NCI-H1694 (cell line): Measurements from ENCODE around the gene TEX19.

Source experiments
- DNase-seq: peaks from one replicate; lab custom pipeline; 2025; lab: John Stamatoyannopoulos, UW

The TEX19 gene

DNA sequence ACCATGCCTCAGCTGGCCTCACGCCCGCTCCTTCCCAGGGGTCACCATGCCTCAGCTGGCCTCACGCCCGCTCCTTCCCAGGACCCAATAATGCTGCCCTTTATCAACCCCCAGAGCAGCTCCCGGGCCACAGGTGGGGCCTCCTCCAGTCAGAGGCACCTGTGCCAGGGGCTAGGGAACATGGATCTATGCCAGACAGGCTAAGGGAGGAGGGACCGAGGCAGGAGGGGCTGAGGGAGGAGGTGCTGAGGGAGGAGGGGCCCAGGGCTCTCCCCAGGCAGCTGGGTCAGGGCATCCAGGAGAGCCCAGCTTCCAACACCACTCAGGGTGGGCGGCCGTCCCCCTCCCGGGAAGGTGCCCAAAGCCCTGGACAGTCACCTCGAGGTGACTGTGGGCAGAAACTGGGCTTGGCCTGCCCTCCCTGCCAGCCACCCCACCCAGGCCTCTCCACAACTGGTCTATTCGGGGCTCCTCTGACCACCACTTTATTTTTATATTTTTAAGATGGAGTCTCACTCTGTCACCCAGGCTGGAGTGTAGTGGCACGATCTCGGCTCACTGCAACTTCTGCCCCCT lies 31.9 kb downstream of the TEX19 start:
- no peak for DNase-seq

DNA sequence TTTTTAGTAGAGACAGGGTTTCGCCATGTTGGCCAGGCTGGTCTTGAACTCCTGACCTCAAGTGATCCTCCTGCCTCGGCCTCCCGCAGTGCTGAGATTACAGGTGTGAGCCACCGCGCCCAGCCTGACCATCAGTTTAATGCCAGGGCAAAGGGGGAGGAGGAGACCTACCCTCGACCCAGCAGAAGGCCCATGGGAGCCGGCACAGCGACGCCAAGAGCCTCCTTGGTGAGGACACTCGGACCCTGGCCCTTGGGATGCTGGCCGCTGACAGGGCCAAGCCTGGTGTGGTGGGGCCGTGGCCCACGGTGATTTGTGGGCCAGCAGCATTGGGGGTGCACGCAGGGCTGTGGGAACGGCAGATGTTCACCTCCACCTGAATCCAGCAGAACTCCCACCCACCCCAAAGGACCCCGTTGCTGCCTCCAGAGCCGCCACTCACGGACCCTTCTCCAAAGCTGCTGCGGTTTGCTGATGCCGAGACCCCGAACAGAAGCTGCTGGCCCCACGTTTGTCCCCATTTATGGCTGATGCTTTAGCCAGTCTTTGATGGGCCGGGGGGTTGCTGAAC lies 32.5 kb downstream of the TEX19 start:
- DNase-seq, result no peak

- no peak for DNase-seq
Measured at GRCh38 chr17:82392209-82392920, 33.3 kb downstream of the TEX19 start.

- DNase-seq, result no peak
Measured at GRCh38 chr17:82392941-82393340, 33.9 kb downstream of the TEX19 start.

DNA sequence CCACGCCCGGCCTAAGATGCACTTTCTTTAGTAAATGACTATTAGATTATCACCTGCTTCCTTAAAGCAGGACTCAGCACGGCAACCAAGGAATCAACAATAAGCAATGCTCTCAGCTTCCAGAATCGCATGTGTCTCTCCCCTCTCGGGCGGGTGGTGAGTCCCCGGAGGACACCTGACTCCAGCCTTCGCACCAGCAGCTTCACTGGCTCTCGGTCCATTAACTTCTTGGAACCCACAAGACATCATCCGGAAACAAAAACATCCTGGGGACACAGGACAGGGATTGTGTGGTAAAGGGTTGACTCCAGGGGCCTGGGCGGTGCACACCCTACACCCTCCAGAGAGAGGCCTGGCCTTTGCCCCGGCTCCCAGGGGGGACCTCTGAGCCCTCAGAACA lies 35.2 kb downstream of the TEX19 start:
- DNase-seq, result no peak

GRCh38 chr17:82396601-82397435 lies 37.8 kb downstream of the TEX19 start:
- no peak for DNase-seq

- DNase-seq, result no peak
Measured at GRCh38 chr17:82397449-82398335, 38.6 kb downstream of the TEX19 start.

DNA sequence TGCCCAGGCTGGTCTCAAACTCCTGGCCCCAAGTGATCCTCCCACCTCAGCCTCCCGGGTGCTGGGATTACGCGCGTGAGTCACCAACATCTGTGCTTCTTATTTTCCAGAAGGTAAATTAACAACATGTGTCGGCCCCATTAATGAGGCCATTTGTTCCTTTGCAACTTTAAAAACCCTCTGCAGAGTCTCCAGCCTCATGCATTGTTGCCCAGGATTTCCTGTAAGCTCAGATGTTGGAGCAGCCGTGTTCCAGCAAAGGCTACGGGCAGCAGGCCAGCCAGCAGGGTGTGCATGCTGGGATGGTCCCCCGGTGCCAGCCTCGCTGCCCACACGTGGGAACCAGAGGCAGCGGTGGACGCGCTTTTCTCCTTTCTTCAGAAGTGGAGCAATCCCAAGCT lies 40.0 kb downstream of the TEX19 start:
- peak; percentile 98 for DNase-seq

- peak; percentile 43 for DNase-seq
Measured at GRCh38 chr17:82399601-82400101, 40.6 kb downstream of the TEX19 start.

DNA sequence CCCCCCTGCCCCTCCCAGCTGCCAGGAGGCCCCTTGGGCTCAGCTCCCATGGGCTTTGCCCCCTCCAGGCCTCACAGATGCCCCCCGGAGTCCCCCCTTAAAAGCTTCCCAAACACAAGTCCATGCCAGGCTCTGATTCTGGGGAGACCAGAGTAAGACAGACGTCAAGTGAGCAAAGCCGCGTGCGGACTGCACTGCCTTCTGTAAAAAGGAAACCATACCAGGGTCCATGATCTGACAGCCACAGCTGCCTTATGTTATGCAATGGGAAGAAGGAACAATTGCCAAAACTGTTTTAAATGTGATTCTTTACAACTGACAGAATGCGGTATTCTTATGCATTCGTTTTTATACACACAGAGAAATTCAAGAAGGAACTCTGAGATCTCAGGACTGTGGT lies 41.2 kb downstream of the TEX19 start:
- DNase-seq, result no peak

DNA sequence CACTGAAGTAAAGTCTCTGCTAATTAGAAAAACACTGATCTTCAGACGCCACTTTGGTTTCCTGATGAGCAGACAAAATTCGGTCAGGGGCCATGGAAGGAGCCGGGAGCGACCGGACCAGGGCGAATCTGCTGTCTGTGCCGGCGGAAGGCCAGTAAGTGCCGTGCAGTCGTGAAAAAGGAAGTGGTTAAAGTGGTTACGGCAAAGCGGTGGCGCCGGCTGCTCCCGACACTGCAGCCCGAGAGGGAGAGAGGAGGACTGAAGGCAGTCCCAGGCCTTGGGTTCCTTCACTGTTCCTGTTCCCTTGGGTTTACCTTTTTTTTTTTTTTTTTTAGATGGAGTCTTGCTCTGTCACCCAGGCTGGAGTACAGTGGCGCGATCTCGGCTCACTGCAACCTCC lies 41.8 kb downstream of the TEX19 start:
- DNase-seq, result no peak

DNA sequence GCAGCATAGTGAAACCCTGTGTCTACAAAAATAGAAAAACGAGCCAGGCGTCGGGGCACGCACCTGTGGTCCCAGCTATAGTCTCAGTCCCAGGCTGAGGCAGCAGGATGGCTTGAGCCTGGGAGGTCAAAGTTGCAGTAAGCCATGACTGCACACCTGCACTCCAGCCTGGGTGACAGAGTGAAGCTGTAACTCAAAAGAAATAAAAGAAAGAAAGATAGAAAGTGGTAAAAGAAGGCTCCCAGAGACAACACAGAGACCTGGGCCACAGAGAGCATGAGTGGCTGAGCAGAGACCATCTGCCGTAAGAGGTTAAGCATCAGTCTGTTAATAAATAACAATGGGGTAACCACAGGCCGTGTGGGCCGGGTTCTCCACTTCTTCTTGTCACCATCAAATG lies 43.8 kb downstream of the TEX19 start:
- no peak for DNase-seq

DNA sequence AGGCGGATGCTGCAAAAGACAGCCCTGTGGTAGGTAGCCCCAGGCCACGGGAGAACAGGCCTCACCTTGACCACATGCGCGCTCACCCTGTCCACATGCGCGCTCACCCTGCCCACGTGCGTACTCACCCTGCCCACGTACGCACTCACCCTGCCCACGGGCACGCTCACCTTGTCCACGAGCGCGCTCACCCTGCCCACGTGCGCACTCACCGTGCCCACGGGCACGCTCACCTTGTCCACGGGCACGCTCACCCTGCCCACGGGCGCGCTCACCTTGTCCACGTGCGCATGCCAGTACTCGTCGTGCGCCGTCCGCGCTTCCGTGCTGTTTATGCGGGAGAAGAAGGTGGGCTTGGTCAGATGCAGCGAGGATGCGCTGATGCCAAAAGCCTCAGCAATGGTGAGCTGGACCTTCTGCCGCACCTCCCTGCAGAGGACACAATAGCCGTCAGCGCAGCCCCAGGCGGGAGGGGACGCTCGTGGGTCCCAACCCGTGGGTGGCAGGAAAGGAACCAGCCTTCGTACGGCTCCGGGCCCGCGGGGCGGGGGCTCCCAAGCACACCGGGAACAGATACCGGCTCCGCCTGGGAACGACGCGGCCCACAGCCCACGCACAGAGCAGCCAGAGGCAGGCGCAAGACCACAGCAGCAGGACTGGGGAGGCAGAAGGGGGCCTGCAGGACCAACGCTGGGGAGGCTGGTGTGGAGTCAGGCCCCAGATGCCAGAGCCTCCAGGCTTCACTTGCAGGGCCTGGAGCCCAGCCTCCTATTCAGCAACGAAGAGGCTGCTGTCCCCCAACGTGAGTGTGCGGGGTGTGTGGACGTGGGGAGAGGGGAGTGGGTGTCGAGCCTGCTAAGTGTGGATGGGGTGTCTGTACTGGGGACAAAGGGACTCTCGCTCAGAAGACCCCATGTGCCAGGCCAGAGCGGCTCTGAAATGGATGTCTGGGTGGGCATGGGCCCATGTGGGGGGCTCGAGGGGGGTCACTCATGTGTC lies 44.9 kb downstream of the TEX19 start:
- DNase-seq, result no peak

- DNase-seq, result no peak
Measured at GRCh38 chr17:82405051-82405450, 46.0 kb downstream of the TEX19 start.

GRCh38 chr17:82406131-82406671 lies 47.2 kb downstream of the TEX19 start:
- no peak for DNase-seq

DNA sequence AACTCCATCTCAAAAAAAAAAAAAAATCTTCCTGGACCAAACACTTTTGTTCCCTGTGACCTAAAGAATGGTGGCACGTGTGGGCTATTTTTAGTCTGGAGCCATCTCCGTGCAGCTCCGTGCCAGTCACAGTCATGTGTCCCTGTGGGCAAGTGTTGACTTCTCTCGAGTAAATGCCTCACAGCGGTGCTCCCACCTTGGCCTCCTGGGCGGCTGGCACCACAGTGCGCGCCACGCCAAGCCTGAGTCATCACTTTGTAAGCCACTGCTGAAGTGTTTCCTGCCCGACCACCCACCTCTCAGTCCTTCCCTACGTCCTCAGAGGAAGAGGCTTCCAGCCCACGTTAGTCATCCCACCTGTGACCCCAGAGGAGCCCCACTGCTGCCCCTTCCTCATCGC lies 48.2 kb downstream of the TEX19 start:
- DNase-seq, result no peak

DNA sequence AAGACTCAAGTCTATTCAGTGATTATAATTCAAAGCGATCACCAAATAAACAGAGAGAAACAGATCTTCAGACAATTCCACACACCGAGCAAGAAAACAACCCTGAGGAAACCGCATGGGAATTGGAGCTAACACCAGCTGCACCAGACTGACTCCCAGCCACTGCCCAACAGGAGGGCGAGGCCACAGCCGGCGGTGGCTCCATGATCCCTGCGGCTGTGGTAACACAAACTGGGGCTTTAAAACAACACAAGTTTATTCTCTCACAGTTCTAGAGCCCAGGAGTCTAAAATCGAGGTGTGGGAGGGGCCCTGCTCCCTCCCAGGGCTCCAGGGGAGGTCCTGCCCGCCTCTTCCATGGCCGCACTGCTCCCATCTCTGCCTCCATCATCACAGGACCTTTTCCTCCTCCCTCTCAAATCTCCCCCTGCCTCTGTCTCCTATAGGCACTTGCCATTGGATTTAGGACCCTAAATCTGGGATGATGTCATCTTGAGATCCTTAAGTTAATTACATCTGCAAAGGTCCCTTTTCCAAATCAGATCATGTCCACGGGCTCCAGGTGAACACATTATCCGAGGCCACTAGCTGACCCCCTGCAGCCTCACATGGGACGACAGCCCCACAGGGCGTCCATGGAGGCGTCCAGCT lies 49.4 kb downstream of the TEX19 start:
- no peak for DNase-seq

- DNase-seq, result no peak
Measured at GRCh38 chr17:82408938-82409318, 49.9 kb downstream of the TEX19 start.

DNA sequence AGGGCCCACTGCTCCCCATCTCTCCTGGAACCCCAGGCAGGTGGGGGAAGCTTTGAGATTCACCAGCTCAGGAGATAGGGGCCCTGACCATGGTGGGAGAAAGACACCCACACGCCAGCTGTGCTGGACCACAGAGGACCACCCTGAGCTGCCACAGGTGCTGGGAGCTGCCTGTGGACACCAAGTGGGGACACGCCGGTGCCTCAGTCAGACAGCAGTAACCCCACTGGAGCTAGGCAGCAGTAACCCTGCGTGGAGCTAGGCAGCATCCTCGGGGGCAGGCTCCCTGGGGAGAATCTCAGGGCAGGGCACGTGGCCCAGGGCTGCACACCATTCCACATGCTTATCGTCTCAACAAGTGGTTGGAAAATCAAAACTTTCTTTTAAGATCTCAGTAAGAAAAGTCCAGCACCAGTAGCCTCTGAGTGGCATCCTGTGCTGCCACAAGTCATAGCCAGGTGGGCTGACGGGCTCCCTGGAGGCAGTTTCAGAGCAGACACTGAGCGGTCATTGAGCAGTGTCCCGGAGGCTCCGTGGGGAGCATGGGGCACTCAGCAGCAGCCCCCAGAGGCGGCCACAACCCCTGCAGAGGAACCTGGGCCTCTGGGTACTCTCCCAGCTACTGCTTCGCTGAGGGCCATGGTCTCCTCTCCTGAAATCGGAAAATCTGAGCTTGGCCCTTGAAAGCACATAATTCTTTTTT lies 51.1 kb downstream of the TEX19 start:
- DNase-seq, result no peak
